Activated CD8-positive, alpha-beta memory T cell treated with anti-CD3 and anti-CD28 coated beads, Interleukin-2, amount 50 U/mL, for 24 hours (primary cell): ENCODE results near the gene MVD.

ENCODE experiments used
- DNase-seq: peaks from one replicate; pipeline ENCODE4 v3.0.0-alpha.2; 2020; ENCODE audit errors: extremely low read depth

MVD gene, protein sequence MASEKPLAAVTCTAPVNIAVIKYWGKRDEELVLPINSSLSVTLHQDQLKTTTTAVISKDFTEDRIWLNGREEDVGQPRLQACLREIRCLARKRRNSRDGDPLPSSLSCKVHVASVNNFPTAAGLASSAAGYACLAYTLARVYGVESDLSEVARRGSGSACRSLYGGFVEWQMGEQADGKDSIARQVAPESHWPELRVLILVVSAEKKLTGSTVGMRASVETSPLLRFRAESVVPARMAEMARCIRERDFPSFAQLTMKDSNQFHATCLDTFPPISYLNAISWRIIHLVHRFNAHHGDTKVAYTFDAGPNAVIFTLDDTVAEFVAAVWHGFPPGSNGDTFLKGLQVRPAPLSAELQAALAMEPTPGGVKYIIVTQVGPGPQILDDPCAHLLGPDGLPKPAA

DNA sequence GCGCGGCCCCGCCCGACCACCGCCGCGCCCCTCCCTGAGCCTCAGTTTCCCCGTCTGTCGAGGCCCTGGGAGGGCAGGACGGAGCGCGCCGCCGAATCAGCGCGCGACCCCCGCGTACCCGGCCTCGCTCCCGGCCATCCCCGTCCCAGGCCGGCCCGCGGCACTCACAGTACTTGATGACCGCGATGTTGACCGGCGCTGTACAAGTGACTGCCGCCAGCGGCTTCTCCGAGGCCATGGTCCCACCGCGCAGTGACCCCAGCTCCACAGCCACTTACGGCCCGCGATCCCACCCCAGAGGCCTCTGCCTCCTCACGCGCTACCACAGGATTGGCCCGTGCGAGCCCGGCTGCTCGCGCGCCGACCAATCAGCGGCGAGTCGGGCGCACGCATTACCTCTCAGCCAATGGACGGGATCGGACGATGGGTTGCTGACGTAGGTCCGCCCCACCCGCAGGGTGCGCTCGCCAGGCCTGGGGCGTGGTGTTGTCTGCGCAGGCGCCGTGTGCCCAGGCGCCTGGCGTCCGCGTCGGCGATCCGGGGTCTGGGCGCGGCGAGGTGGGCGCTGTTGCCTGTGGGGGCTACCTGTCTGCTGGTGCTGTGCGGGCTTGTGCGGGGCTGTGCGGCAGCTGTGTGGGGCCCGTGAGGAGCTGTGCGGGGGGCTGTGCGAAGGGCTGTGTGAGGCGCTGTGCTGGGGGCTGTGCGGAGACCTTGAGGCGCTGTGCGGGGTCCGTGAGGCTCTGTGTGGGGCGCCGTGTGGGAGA, at the start of gene MVD:
Gene MVD (minus strand): TSS at position 249 of the 764 bp plus-strand sequence. CDS start 11 bp downstream, at position 238.
- peak; percentile 86 for DNase-seq

DNA sequence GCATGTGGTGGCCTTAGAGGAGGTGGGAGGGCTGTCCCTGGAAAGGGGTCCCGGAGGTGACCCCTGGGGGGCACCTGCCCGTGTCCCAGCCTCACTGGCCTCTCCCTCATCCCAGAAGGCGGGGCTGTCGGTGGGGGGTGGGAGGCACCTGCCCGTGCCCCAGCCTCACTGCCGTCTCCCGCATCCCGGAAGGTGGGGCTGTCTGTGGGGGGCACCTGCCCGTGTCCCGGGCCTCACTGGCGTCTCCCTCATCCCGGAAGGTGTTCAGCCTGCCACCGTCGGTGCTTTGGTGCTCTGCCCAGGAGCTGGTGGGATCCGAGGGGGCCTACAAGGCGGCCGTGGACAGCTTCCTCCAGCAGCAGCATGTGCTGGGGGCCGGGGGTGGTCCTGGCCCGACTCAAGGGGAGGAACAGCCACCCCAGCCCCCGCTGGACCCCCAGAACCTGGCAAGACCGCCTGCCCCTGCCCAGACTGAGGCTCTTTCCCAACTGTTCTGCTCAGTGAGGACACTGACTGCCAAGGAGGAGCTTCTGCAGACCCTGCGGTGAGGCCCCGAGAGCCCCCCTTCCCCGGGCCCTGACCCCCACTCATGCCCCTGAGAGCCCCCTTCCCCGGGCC, 49.6 kb upstream of the MVD start:
- DNase-seq = no peak

DNA sequence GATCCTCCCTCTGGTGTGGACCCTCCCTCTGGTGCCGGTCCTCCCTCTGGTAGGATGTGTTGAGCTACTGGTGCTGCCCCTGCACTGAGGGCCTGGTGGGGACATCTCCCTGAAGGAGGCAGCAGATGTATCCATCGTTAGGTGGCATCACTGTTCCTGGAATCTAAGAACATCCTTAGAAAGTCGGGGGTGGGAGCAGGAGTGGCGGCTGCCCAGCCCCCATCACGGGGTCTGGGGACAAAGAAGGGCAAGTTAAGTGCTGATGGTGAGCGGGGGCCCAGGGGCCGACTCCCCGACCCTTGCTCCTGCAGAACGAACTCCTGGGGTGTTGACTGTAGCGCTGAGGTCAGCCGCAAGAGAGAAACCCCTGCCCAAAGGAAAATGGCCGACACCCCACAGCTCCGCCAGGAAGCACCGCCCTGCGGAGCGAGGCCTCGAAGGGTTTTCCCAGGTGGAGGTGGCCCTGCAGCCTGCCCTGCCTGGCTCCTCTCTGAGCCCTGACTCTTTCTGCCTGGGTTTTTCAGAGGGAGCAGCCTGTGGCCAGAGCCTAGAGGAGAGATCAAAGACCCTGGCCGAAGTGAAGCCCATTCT, 49.0 kb upstream of the MVD start:
- DNase-seq = no peak

DNA sequence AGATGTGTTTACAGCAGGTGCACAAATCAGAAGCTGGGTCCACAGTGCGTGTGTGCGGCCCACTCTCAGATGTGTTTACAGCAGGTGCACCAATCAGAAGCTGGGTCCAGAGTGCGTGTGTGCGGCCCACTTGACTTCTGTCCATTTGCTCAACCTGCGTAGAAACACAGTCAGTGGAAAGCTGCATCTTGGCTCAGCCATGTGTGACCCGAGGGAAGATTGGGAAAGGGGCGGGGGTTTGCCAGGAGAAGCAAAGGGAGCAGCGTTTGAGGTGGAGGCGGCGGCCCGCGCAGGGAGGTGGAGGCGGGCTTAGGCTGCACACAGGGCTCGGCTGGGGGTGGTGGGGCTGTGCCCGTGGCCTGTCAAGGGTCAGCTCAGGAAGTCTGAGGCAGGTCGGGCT, 47.7 kb upstream of the MVD start:
- DNase-seq = no peak

DNA sequence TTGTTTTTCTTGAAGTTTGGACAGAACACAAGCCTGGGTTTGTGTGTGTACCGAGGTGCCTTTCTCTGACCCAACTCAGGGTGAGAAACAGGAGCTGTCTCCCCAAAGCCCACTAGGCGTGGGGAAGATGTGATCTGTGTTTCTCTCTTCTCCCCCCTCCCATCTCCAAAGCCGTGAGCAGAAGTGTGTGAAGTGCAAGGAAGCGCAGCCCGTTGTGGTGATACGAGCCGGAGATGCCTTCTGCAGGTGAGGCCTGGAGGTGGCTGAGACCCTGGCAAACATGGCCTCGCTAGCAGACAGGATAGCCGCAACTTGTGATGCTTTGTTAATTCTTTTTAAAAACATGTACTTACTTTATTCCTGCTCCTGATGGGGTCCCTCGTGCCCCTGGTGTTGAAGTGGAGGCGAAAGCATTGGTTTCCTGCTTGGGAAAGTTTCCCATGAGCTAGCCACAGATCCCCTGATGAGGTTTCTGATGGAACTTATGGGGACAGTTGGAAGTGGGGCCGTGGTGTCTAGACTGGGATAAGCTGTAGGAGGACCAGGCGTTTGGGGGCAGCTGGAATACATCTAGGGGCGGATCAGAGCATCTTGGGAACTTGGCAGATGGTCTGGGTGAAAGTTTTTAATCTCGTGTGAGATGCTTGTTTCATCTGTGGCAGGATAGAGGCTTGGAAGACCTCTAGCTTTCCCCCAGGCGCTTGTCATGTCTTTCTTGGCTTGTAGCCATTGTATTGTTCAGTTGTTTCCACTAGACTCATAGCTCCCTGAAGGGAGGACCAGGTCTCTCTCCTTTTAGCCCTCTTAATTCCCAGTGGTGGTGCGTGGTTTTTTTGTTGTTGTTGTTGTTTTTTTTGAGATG, 44.3 kb upstream of the MVD start:
- DNase-seq = no peak

DNA sequence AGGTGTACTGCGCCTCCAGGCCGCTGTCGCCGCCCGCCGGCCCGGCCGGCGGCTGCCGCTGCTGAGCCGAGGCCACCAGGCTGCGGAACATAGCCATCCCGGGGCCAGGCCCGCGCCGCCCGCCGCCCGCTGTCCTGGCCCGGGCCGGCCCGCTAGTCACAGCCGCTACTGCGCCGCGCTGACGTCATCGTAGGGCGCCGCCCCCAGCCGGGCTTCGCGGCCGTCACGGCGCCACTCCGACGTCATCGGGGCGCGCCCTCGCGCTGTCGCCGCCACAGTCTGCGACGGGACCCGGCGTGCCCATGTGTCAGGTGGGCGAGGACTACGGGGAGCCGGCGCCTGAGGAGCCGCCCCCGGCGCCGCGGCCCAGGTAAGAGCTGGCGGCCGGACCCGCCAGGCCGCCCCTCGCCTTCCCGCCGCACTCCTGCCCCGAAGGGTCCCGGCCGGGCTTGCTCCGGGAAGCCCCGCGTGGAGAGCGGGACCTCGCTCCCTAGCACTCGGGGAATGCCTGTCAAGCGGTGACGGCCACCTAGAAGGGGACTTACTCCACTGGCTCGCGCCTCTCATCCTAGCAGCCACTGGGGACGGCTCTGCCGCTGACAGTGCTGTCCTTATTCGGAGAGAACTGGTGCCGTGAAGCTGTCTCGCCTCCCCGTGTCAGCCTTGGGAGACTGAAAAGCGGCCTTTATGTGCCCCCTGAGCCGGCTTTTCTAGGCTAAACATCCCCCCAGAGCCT, 43.5 kb upstream of the MVD start, which contains the start of the genes CTU2 and RNF166:
Gene CTU2 (plus strand): TSS at position 275 of the 736 bp plus-strand sequence. CDS start 28 bp downstream, at position 303.
Gene RNF166 (minus strand): TSS at position 180 of the 736 bp plus-strand sequence. CDS start 83 bp downstream, at position 97.
- peak; percentile 78 for DNase-seq

DNA sequence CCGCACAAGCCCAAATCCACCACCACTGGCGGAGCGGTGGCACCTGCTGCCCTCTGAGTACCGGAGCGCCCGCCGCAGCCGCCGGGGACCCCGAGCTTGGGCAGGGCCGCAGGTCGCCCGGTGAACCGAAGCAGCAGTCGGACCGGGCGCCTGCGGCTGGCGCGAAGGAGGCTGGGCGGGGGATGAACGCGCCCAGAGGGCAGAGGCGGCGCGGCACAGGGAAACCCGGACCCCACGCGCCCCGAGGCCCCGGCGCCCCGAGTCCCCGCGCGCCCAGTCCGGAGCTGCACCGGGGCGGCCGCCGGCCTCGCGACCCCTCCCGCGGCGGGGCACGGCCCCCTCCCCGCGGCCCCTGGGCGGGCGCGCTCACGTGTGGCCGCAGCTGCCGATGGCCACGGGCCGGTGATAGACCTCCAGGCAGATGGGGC, 42.9 kb upstream of the MVD start:
- DNase-seq = no peak

DNA sequence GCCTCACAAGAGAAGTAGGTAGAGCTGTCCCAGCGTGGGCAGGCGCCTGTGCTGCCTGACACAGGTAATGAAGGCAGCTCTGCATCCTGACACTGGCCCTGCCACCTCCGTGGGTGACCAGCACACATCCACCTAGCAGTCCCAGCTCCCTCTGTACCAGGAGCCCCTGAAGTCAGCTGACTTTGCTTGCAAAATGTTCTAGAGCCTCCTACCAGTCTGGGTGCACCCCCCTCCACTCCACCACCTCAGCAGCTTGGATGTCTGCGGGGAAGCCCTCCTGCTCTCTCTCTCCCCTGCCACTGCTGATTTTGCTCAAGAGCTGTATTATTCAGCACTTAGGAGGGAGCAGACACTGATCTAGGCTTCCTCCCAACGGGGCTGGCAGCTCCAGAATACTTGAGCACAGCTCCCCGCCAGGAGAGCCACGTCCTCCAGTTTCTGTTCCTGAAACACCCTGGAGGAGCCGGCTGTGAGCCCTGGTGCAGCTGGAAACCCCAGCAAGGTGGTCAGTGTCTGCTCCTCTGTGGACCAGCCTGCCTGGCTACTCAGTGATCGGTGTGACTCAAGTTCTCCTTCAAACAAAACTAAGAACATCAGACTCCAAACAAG, 42.3 kb upstream of the MVD start:
- DNase-seq = no peak

DNA sequence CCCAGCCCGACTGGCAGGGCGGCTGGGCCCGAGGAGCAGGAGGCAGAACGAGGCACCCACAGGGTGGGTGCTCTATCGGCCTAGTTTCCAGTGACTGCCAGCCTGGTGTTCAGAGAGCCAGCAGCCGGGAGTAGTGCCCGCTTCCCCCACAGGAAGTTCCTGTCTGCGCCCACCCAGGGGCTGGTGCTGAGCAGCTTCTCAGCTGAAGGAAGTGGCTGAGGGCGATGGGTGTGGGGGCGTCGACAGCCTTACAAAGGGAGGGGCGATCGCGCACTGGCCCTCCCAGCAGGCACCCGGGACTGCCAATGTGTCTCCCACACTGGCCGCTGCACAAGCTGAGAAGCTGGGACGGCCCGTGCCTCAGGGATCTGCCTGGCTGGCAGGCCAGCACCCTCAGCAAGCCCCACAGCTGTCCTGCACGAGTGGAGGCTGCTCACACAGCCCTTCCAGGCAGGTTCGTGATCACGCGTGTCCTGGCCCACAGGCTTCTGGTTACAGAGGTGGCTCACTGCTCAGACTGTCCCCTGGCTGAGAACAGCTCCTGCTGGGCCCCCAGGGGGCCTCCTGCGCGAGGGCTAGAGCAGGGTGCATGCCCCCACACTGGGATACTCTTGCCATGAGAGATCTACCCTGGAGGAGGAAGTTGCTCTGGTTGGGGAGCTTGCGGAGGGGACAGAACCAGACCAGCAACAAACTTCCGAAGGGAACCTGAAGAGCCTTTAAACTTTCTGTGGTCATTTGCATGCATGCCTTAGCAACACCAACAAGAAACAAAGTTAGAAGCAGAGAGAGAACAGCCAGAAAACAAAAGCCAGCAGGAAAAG, 40.8 kb upstream of the MVD start:
- peak; percentile 54 for DNase-seq

DNA sequence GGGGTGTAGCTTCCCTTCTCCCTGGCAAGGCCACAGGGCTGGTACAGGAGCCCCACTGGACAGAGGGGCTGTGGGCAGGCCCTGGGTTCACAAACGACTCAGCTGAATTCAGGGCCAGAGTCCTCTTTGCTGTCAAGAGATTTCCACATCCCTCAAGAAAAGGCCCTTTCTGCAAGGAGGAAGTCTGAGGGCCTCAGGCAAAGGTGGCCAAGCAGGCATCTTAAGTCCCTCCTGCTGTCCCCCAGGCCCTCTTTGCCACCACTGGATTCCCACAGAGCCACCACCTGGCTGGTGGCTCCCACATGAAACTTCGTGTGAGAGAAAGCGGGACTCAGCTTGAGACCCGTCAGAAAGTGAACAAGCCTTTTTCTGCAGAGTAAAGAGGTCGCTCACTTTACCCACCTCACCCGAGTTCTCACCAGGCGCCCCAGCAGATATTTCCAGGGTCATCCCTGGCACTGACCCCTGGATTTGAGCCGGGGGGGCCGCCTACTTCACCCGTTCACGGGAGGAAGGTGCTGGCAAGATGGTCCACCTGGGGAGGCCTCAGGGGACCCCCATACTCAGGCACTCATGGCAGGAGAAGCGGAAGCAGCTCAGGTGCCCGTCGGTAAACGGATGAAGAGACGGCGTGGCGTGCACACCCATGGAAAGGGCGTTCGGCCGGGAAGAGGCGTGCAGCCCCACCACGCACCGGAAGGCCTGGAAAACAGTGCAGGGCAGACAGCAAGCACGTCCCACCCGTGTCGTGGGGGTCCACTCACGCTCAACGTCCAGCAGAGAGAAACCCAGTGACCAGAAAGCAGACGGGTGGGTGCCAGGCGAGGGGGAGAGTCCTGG, 39.7 kb upstream of the MVD start:
- no peak for DNase-seq

DNA sequence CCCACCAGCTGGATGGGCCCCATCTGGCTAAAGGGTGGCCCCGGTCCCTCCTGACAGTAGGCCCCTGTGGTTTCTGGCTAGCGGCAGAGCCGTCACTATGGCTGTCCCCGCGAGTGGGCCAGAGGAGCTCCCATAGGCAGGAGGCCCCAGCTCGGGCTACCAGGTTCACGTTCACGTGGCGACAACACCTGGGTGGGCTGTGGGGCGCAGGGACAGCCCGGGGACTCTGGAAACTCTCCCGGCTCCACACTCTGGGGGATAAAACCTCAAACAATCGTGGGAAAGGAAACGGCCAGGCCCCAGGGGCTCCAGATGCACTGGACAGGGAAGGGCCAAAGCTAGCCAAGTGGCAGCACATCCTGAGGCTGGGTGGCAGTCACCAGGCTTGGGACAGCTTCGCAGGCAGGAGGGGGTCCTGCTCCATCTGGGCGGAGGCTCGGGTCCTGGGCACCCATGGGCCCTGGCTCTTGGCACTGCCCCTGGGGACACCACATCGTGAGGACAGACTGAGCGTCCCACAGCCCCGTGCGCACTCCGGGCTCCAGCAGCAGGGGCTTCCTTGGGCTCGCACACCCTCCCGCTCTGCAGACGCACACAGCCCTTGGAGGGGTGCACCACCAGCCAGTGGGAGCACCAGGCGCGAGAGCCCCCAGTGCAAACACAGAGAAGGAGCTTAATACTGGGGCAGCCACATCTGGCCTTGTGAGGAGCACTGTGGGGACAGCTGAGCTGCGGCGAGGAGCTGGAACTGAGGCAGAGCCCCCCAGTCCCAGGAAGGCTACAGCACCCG, 38.9 kb upstream of the MVD start:
- no peak for DNase-seq

DNA sequence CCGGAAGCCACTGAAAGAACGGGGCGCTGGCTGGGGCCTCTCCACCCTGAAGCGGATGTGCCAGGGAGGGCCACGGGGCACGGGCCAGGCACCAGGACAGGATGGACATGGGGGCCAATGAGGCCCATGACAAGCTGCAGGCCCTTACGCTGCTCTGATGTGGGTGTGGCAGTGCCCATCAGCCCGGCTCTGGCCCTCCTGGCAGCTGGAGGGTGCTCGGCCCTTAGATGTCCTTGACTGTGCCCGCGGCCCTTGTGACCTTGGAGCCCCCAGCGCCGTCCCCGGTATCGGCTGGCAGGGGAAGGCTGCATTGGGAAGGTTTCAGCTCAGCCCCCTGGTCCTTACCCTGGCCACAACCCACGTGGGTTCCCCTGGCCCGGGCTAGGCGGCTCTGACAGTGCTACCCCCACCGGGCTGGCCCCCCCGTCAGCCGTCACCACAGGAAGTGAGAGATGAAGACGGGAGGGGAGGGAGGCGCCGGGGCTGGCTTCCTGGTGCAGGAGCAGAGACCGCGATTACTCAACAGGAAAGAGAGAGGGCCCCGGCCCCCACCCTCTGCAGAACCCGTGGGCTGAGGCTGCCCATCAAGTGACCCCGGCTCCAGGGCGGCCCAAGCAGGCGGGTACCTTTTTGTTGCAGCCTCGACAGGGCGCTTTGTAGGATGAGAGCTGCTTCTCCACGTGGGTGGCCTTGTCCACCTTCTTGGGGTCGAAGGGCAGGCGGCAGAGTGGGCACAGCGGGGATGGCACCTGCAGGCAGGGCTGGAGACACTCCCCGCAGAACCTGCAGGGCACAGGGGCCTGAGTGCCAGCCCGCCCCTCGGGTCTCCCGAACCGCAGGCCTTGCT, 38.0 kb upstream of the MVD start:
- DNase-seq = peak; percentile 92

DNA sequence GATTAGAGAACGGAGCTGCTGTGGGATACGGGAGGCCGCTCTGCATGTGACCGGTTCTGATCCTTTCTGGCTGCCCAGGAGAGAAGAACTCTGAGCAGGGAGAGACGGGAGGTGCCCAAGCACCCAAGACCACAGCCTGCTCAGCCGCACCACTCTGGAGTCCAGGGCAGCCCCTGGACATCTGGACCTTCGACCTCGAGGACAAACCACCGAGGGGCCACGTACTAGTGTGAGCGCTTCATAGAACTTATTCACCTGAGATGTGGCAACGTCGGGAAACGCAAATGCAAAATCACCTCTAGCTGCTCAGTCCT, 37.4 kb upstream of the MVD start:
- no peak for DNase-seq

DNA sequence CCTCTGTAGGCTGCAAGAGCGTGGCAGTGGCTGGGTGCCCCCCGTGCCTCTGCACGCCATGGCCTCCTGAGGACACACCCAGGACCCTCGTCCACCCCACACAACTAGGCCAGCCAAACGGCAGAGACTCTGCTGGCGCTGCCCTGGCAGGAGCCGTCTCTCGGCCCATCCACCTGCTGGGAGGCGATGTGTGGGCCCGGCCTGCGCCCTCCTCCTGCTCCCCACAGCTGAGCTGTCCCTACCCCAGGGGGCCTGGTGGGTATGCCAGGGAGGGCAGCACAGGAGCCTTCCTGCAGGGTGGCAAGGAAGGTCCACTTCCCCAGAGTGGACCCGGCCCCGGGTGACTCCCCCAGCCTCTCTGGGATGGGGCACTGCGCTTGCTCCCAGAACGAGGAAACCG, 36.3 kb upstream of the MVD start:
- no peak for DNase-seq

DNA sequence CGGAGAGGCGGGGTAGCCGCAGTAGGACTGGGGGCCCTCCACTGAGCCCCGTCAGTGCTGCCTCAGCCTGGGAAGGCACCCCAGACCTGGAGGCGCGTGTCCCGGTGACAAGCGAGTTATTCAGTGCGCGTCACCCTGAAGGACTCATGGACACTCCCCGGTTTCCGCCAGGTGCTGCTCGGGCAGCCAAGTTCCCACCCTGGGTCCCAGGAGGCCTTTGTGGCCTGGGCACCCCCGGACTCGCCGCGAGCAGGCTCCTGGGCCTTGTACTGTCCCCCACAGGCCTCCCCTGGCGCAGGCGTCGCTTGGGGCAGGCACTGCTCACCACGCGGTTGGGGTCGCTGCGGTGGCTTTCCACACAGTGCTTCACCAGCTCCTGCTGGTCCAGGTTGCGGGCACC, 35.8 kb upstream of the MVD start:
- DNase-seq = no peak

DNA sequence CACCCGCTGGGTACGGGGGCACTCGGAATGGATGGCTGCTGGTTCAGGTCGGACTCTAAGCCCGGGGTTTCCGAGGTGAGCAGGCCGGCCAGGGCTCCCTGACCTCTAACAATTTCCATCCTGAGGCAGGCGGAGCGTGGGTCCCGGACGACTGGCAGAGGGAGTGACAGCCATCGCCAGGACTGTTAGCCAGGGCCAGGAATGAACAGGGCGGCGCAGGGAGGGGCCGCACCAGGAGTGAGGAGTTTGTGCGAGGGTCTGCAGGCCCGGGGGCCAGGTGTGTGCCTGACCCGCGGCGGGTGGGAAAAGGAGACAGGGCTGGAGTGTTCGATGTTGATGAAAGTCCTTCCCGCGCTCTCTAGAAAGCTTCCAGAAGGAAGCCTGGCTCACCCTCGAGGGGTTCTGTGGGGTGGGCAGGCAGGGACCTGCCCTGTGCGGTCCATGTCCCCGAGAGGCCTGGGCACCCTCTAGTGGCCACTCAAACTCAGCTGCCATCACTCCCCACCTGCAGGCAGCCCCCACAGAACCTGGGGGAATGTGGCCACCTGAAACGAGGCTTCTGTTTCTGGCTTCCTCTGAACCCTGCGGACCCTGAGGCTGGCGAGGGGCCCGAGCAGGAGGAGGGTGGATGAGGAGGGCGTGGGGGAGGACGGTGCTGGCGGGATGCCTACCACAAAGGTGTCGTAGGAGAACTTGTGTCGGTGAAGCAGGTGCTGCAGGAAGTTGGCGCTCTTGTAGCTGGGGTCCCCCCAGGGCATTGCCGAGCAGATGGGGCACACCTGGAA, 35.1 kb upstream of the MVD start:
- no peak for DNase-seq
